NCI-H2171 treated with DMSO at 0.1 percent for 48 hours (cell line): ENCODE results near the gene ADCY10.

Experiments
- DNase-seq: peaks from one replicate; lab custom pipeline; 2025; lab: John Stamatoyannopoulos, UW

Gene ADCY10

GRCh38 chr1:167927046-167927754, 13.3 kb upstream of the ADCY10 start:
- DNase-seq, result peak; percentile 30

DNA sequence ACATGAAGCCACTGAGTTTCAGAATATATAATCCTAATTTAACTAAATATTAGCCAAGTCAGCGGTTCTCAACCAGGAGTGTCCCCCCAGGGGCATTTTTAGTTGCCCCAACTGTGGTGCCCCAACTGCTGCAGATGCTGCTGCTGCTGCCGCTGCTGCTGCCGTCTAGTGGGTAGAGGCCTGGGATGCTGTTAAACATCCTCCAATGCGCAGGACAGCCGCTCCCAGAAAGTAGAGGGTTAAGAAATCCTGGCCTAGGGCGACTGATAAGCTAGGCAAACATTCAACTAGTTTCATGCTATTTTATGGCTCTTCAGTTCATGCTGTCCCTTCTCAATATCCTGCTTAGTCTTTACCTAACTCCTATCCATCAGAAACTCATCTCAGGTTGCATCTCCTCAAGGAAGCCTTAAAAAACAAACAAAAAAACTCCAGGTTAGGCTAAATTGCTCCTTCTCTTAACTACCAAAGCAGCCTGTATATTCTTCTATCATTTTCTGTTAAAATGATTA, 12.6 kb upstream of the ADCY10 start:
- DNase-seq, result peak; percentile 25

DNA sequence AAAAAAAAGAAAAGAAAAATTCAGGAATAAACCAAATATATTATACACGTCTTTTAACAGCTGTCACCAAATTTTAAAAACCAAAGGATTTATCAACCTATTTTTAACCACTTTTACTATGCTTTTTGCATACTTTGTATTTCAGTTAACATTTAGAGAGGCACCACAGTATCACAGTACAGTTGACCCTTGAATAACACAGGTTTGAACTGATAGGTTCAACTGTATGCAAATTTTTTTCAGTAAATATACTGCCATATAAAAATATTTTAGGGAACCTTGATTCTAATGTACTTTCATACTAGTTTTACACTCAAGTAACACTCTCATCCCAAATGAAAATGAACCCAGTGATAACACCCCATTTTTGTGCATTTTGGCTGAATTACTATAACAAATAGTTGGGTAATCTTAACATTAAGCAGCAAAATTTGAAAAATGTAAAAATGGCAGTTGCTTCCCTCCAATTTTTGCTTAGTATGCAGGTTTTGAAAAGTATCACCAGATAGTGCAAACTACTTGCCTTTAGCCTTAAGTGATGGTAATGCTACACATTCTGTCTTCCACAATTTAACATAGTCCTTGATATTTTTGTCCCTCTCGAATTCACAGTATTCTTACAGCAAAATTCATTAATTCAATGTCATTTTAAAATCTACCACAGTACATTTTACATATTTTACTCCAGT, 10.8 kb upstream of the ADCY10 start:
- no peak for DNase-seq

GRCh38 chr1:167924102-167924501, 10.2 kb upstream of the ADCY10 start:
- DNase-seq, result no peak

- no peak for DNase-seq
These were observed 9.6 kb upstream of the ADCY10 start for GRCh38 chr1:167923324-167924056.

GRCh38 chr1:167922611-167923074, 8.7 kb upstream of the ADCY10 start:
- no peak for DNase-seq

GRCh38 chr1:167922023-167922422, 8.1 kb upstream of the ADCY10 start:
- DNase-seq, result no peak

DNA sequence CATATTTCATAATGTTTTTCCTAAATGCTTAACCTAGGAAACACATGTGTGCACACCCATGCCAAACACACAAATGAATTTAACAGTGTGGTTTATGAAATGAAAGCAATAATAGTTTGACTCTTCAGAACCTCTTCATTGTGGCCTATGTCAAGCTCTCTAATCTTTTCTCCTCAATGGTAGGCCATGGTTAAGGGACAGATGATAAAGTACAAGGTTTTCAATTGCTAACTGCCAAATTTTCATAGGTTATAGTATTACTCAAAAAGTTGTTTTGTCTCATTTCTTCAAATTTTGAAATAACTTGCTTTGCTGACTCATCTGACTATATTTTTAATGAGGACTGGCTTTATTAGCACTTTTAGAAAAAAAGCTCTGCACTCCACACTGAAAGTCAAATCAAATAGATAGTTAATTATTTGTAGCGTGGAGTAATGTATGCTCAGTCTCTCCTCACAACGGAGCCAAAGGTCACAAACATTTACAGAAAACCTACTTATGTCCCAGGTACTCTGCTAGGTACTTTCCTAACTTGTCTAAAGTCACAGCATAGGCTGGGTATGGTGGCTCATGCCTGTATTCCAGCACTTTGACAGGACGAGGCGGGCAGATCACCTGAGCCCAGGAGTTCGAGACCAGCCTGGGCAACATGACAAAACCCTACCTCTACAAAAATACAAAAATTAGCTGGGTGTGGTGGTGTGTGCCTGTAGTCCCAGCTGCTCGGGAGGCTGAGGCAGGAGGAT, 3.0 kb upstream of the ADCY10 start:
- no peak for DNase-seq

DNA sequence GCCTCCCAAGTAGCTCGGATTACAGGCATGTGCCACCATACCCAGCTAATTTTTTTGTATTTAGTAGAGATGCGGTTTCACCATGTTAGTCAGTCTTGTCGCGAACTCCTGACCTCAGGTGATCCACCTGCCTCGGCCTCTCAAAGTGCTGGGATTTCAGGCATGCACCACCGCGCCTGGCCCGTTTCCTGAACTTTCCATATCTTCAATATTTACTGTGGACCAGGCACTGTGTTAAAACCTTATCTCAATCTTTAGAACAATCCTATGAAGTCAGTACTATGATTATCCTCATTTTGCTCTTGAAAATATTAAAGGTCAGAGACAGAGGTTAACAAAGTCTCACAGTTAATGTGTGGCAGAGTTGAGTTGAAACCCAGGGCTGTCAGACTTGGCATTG, 1.6 kb upstream of the ADCY10 start:
- no peak for DNase-seq

DNA sequence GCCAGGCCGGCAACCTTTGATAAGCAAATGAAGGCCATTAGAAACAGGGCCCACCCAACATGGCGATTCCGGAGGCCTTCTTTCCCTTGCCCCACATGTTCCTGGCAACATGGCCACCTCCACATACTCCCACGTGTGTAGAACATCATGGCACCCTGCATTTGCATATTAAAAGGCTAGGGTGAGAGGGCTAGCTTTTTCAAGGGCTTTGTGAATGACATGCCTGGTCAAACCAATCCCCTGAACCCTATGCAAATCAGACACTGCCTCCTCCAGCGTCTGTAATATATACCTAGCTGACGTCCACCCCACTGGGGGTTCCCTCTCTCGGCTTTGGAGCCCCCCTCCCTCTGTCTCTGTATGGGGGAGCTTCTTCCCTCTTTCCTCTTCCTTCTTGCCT, 1.6 kb downstream of the ADCY10 start:
- no peak for DNase-seq

- DNase-seq, result no peak
These were observed 2.5 kb downstream of the ADCY10 start for GRCh38 chr1:167911413-167911812.

DNA sequence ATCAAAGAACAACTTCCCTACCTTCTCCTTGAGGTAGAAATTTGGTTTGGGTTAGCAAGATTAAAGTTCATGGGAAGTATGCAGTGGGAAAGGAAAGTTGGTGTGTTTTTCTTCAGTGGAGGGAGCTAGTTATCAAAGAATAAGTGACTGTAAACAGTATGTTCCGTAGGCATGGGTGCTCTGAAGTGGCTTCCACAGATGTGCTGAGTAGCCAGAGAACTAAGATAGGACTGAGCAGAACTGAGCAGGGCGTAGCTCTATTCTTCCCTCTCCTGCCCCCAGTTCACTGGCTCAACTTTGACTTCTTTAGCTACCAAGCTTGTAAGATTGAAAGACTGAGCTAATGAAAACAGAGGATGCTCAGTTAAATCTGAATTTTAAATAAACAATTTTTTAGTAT, 3.4 kb downstream of the ADCY10 start:
- DNase-seq, result no peak

- DNase-seq, result no peak
These were observed 4.2 kb downstream of the ADCY10 start for GRCh38 chr1:167909691-167910180.

- no peak for DNase-seq
These were observed 8.3 kb downstream of the ADCY10 start for GRCh38 chr1:167905671-167906070.

DNA sequence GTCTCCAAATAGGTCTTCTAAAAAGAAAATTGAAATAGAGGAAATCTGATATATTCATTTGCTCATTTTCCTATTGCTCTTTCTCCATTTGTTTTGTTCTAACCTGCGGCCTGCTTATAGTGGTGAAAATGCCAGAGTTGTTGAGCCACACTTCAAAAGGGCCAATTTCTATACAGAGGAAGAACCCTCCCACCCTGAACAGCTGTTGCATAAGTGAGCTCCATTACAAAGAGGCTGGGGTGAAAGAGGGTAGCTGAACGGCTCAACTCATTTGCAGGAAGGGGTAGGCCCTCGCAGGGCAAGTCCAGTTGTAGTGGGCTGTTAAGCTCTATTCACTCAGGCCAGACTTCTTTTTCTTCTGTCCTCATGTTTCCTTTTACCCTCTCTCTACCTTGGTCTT, 8.8 kb downstream of the ADCY10 start:
- DNase-seq, result no peak

DNA sequence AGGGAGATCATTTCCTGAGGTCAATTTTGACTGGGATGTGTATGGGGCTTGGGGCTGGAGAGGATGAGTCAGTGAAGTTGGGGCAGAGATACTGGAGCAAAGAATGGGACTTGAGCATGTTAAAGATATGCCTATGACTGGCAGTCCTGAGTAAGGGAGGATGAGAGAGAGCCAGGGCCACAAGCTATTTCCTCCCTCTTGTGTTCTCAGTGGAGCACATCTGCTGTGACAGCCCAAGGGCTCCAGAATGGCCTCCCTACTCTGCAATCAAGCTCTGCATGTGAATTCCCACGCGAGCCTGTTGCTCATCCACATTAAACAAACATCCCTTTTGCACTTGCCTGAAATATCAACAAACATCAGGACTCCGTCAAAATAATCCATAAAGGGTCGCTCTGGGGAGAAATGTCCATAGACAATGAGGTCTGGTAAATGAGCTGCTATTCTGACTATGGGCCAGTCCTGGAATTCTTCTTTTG, 9.2 kb downstream of the ADCY10 start:
- DNase-seq, result no peak

- DNase-seq, result no peak
These were observed 13.0 kb downstream of the ADCY10 start for GRCh38 chr1:167900907-167901306.

DNA sequence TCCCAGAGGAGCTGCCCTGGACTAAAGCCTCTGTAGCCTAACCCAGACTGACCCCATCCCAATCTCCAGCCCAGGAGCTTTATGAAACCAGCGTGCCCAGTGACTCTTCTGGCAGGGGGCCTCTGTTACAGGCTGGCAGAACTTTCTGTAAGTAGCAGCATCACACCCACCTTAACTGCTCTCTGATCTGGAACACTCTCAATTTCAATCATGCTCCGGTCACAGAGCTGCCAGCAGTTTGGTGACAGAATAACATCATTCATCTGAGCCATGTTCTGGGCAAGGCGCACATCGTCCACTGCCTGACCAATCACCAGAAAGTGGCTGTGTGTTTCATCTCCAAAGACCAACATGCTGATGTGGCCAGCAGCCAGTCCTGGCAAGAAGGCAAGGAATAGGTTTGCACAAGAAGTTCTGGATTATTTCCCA, 14.7 kb downstream of the ADCY10 start:
- DNase-seq, result no peak

DNA sequence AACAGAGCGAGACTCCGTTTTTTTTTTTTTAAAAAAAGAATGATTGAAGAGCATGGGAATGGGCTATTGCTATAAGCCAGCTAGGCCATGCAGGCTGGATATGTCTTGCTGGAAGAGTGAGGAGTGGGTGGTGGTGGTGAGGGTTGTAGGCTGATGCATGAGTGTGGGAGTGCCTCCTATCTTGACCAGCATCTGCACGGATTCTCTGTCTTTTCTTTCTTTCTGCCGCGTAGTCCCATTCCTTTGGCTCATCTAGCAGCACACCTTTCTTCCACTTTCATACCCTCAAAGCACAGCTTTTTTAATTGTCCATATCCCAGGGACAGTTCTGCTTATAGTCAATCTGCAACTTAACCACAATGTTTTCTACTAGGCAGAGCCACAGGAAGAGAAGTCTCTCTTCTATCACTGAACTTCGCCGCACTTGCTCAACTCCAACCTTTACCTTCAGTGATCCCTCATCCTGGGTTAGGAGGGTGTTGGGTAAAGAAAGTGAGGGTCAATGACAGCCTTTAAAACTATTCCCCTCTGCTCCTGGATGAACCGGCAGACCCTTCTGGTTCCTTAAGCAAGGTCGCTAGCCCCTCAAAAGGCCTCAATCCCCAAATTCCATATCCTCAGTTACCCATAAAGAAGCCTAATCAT, 15.2 kb downstream of the ADCY10 start:
- no peak for DNase-seq

DNA sequence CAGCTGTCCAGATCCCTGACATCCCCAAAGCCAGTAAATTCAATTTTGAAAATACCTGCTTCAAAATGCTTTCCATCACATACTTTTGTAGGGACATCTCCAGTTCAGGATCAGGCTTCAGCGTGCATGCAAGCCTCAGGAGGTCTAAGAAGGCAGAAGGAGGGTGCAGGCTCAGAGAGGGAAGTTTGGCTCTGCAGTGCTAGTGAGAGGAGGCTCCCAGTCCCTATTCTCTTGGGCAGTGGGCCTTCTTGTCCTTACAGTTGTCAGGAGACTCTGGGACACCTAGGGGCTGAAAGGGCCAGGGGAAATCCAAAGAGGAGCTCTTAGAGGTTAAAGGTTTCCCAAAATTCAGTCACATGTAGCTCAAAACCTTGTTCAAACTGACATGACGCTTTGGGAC, 20.1 kb downstream of the ADCY10 start:
- no peak for DNase-seq

DNA sequence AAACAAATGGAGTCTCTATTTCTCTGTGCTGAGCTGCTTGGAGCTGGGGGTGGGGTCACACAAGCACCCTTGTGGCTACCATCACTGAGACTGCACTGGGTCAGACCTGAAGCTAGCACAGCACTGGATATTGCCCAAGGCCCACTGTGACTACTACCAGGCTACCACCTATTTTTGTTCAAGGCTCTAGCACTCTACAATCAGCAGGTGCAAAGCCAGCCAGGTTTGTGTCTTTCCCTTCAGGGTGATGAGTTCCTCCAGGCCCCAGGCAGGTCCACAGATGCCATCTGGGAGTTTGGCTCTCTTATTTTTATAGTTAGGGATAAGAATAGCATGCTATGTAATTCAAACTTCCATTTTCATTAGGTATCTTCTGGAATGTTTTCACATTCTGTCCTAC, 23.5 kb downstream of the ADCY10 start:
- no peak for DNase-seq
